ENCODE results near the gene ALX4.

GRCh38 chr11:44288133-44288526, 21.8 kb downstream of the ALX4 start:
- no peak for TF ChIP-seq EZH2 (IDR thresholded peaks at IDR 0.05; ENCODE audit: low read depth, low read length, severe bottlenecking)
- no peak for TF ChIP-seq CTCF (IDR thresholded peaks at IDR 0.05; ENCODE audit: control extremely low read depth in 1 of 3, insufficient read depth in 1 of 3, low read depth in 1 of 3, low read length in 3 of 3)
- TF ChIP-seq MAX (IDR thresholded peaks at IDR 0.05) = no peak
- no peak for TF ChIP-seq JUN (IDR thresholded peaks at IDR 0.05; ENCODE audit: low read depth, low read length)
- TF ChIP-seq POLR2AphosphoS5 (IDR thresholded peaks at IDR 0.05; ENCODE audit: low read depth, low read length) = no peak
- no peak for TF ChIP-seq SP1 (IDR thresholded peaks at IDR 0.05; ENCODE audit: low read depth, low read length)
- TF ChIP-seq CEBPB (IDR thresholded peaks at IDR 0.05; ENCODE audit: low read depth, low read length) = no peak
- no peak for TF ChIP-seq SP2 (IDR thresholded peaks at IDR 0.05; ENCODE audit: low read length)
- TF ChIP-seq GTF2F1 (IDR thresholded peaks at IDR 0.05; ENCODE audit: borderline replicate concordance, low read depth, low read length) = no peak
- no peak for TF ChIP-seq SRF (IDR thresholded peaks at IDR 0.05; ENCODE audit: low read depth, low read length)
